ENCODE measurements around the gene ULK1.

GRCh38 chr12:131915823-131916222 lies 21.4 kb downstream of the ULK1 start:
- TF ChIP-seq CTCF (IDR thresholded peaks at IDR 0.05) (no peak), EP300 (IDR thresholded peaks at IDR 0.05) (no peak)

Data from ovary (tissue), 3 donors.